ENCODE measurements around the gene SAMD4B. TPM values are rescaled to one million over a fixed set of nuclear protein-coding genes. Genes with fewer than 3 reads are reported as not detected.
"Not testable (repeated sequence)": the region's sequence is repeated elsewhere in the genome, so short reads cannot be mapped to it uniquely, and the experiment has no call there.

Gene SAMD4B
- total RNA-seq, 1 experiment from 2014 or later, result 78.5 TPM

DNA sequence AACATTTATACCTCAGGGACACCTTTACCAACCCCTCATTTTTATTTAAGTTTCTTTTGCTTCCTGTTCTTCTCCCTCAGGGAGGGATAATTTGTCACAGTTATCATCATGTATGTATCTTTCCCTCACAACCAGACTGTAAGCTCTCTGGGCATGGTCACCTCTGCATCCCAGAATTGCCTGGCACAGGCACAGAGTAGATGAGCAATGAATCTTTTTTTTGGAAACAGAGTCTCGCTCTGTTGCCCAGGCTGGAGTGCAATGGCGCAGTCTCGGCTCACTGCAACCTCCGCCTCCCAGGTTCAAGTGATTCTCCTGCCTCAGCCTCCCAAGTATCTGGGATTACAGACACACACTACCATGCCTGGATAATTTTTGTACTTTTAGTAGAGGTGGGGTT, 37.1 kb downstream of the SAMD4B start:
- in situ Hi-C loops (cut with HindIII; ENCODE audit: low pct_unique_long_range_greater_than_20kb, low sequenced_read_pairs); DNase-seq (ENCODE audit: low read depth, low spot score): not testable (repeated sequence)

DNA sequence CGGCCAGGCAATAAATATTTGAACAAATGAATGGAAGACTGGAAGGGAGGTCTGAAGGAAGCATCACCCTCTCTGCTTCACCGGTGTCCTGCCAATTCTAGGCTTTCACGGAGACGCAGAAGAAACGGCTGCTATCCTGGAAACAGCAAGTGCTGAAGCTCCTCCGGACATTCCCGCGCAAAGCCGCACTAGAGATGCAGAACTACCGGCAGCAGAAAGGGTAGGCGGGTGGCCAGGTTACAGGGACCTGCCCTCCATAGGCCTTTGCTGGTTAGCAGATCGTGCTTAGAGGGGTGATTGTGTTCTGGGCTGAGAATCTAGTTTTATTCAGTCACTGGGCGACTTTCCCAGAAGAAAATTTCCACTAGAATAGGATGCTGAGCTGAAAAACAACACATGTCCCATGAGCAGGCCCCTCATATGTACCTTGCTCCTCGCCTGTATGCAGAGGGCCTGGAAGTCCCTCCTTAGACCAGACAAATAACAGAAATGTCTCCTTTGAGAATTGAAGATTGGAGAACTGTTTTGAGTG, 37.7 kb downstream of the SAMD4B start:
- DNase-seq (ENCODE audit: low read depth, low spot score), result no peak
- in situ Hi-C loops (cut with HindIII; ENCODE audit: low pct_unique_long_range_greater_than_20kb, low sequenced_read_pairs), result no loop called here

DNA sequence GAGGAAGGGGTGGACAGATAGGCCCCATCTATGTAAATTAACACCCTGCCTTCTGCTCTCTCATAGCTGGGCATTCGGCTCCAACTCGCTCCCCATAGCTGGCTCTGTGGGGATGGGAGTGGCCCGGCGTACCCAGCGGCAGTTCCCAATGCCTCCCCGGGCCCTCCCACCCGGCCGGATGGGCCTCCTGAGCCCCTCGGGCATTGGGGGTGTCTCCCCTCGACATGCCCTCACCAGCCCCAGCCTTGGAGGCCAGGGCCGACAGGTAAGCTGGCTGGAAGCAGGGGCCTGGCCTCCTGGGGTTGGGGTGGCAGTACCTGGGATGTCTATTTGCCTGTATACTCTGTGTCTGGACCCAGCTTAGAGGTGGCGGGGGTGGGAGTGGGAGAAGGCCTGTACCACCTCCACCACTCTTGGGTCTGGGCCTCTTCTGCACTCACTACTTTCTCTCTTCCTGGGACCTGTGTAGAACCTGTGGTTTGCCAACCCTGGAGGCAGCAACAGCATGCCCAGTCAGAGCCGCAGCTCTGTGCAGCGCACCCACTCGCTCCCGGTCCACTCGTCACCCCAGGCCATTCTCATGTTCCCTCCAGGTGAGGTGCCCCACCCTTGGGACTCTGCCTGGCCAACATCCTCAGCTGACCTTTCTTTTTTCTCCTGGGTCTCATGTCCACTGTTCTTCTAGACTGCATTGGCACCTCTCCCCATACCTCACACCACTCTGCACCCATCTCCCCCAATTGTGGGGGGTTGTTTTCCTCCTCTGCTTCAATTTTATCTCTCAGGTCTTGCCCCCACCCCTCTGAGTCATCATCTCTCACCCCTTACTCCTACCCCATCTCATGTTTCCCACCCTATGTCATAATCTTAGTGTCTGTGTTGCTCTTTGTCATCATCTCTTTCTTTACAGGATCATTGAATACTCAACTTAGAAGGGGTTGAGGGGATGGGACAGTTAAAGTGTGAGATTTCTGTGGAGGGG, 38.6 kb downstream of the SAMD4B start:
- in situ Hi-C loops (cut with HindIII; ENCODE audit: low pct_unique_long_range_greater_than_20kb, low sequenced_read_pairs), result no loop called here
- DNase-seq (ENCODE audit: low read depth, low spot score), result no peak

DNA sequence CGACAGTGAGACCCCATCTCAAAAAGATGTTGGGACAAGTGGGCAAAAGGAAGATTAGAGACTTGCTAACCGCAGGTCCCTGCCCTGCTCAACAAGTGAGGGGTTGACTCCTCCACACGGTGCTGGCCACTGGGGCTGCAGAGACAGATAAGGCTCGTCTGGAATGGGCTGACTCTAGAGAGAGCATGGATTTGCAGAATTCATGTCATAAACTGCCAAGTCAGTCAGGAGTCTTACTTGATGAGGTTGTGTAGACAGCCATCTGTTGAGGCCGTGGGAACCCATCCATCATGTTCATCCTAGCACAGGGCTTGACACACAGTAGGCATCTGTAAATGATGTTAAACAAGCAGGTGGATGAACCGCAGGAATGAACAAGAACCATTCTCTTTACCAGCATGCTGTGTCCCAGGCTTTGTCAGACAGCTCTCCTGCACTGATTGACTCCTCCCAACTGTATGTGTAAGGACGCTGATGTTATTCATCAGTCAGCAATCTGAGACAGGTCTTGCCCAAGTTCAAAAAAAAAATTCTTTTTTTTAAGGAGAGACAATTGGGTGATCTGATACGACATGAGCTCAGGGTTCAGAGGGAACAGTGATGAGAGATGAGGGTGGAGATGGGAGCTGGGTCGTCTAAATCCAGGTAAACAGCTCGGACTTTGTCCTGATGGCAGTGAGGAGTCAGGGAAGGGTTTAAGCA, 39.8 kb downstream of the SAMD4B start:
- in situ Hi-C loops (cut with HindIII; ENCODE audit: low pct_unique_long_range_greater_than_20kb, low sequenced_read_pairs), result no loop called here

DNA sequence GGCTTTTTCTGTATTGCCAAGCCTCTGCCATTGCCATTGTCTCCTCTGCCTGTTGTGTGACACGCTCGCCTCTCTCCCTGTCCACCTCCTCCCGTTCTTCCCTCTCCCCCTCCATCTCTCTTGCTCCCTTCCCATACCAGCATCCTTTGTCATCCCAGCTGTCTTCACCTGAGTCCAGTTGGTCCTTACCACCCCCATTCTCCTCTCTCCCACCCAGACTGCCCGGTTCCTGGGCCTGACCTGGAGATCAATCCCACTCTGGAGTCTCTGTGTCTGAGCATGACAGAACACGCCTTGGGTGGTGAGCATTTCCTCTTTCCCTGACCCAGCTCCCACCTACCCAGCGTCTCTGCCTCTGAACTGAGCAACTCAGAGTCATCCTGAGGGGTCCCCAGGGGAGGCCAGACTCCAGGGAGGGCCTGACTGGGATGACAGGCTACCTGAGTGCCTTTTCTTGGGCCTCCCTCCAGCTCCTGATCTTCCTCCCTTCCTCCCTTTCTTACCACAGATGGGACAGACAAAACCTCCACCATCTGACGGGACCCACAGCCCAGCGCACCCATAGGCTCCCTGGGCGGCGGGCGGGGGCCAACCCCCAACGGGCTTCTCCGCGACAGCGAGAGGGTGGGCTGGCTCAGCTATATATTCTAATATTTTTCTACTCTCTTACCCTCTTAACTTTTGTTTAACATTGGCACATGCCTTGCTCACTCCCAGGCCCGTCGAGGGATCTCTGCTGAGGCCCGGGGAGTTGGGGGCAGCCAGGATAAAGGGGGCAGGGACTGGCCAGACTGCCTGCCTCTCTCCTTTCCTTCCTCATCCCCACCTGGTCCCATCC, 41.0 kb downstream of the SAMD4B start:
- DNase-seq (ENCODE audit: low read depth, low spot score), result no peak
- in situ Hi-C loops (cut with HindIII; ENCODE audit: low pct_unique_long_range_greater_than_20kb, low sequenced_read_pairs), result no loop called here

More for the DNA sequence above, 39.8 kb downstream of the SAMD4B start:
- no peak for DNase-seq (ENCODE audit: low read depth, low spot score)

DNA sequence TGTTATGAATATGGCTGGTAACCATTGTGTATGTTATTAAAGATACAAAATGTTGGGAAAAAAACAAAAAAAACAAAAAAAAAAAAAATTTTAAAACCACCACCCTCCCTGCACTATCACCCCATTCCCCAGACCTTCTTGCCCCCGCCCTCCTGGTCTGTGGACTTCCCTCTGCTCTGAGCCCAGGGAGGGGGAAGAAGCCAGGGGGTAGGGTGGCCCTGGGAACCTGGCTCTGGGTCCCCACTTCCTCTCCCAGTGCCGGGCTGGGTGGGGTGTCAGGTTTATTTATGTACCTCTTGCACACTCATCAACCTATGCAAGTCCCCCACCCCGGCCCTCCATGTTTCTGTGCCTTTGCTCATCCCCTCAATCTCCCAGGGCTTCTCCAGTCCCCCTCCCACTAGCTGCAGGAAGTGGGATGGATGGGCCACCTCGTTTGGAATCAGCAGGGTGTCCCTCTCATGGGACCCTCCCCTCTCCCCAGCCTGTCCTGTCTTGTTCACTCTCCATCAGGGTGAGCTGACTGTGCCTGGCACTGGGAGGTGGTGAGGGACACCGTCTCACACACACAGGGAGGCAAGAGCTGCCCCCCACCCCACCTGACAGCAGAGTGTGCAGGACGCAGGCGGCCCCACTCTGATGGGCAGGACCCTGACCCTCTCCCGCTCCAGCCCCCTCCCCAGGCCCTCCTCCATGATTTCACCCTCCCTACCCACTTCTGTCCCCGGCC, 42.8 kb downstream of the SAMD4B start:
- no peak for DNase-seq (ENCODE audit: low read depth, low spot score)
- in situ Hi-C loops (cut with HindIII; ENCODE audit: low pct_unique_long_range_greater_than_20kb, low sequenced_read_pairs), result no loop called here

DNA sequence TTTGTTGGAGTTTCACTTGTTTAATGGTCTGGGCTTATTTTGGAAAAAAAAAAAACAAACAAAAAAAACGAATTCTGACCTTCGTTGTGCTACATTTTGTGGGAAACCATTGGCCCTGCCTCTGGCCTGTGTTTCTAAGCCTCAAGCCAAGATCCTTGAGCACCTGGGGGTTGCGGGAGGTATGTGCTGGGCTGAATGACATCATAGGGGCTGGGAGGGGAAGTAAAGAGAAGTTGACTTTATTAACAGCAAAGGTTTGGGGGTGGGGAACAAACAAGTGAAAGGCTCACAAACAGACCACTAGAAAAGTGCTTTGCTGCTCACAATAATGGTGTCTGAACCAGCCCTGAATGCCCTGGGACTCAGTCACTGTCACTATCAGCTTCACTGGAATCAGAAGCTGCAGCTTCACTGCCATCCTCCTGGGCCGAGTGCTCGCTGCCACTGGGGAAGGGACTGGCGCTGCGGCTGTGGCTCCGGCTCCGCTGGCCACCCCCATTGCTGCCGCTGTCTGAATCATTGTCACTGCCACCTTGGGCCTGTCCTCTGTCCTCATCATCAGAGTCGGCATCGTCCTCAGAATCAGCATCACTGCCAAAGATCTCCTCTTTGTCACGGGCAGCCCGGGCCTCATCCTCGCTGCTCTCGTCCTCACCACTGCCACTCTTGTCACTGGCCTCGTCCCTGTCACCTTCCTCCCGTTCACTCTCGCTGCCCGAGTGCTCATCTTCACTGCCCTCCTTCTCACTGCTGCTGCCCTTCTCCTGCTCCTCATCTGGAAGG, 43.6 kb downstream of the SAMD4B start:
- DNase-seq (ENCODE audit: low read depth, low spot score), result no peak
- in situ Hi-C loops (cut with HindIII; ENCODE audit: low pct_unique_long_range_greater_than_20kb, low sequenced_read_pairs), result no loop called here

DNA sequence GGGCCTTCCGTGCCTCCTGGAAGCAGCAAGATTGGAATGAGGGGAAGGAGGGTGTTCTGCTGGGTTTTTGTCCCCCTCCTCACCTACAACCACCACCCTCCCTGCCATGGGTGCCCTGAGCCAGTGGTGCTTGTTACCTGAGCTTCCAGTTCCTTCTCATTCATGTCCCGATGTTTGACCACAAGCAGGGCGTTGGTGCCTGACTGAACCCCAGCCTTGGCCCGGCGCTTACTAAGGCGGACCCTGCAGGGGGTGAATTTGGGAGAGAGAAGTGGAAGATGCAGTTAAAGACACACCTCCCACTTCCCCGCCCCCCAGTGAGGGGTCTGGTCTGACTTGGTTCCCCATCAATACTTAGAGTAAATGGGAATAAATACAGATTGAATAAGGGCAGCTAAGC, 44.3 kb downstream of the SAMD4B start:
- DNase-seq (ENCODE audit: low read depth, low spot score), result no peak
- in situ Hi-C loops (cut with HindIII; ENCODE audit: low pct_unique_long_range_greater_than_20kb, low sequenced_read_pairs), result no loop called here

DNA sequence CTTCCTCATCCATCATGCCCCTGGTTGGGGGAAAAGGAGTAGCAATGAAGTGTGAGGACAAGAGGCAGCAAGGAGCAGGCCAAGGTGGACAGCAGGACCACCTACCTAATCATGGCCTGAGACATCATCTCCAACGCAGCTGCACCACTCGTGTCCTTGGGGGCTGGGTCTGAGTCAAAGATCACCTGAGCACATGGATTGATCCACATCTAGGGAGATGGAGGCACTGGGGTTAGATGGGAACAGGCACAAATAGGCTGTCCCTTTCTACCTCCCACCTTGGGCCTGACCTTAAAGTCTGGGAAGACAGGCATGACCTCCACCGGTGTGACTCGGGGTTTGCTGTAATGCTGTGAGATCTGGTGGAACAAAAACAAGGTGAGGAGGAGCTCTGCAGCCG, 46.4 kb downstream of the SAMD4B start:
- in situ Hi-C loops (cut with HindIII; ENCODE audit: low pct_unique_long_range_greater_than_20kb, low sequenced_read_pairs), result no loop called here
- no peak for DNase-seq (ENCODE audit: low read depth, low spot score)

DNA sequence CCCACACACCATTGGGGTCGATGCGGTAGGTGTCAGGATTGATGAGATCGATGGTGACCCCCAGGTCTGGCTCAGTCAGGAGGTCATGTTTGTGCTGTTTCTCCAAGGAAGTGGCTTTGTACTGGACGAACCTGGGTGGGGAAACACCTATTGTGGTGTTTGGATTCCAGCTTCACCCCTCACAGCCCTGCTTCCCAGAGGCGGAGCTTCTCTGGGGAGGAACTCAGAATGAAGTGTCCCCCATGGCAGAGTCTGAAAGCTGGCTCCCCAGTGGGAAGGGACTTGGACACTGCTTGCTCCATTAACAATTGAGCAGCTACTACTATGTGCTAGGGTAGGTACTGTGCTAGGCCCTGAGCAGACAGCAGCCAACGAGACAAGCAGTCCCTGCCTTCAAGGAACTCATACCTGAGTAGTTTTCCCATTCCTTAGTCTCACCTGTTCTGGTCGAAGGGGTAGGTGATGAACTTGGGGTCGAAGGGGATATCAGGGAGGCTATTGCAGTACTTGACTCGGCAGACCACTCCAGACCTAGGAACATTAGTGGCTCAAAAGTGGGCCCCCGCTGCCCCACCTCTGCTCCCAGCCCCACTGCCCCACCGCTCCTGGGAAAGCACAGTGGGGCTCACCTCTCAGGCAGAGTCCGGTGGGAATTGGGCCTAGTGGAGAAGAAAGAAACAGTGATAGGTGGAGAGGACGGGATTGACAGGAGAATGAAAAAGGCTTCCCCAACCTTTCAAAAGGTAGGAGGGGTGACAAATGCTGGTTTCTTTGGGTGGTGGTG, 47.6 kb downstream of the SAMD4B start:
- no peak for DNase-seq (ENCODE audit: low read depth, low spot score)
- in situ Hi-C loops (cut with HindIII; ENCODE audit: low pct_unique_long_range_greater_than_20kb, low sequenced_read_pairs), result no loop called here

DNA sequence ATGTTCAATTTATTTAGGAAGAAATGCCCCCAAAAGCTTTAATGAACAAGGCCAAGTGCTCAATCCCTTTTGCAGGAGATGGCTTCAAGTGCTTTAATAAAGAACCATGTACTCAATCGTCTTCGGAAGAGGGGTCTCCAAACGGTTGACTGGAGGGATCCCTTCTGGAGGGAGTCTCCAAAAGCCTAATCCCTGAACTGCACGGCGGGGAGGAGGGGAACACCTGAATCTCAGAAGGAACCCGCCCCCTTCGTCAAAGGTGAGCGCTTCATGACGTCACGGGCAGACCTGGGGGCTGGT, 48.2 kb downstream of the SAMD4B start:
- in situ Hi-C loops (cut with HindIII; ENCODE audit: low pct_unique_long_range_greater_than_20kb, low sequenced_read_pairs), result no loop called here
- DNase-seq (ENCODE audit: low read depth, low spot score), result no peak

DNA sequence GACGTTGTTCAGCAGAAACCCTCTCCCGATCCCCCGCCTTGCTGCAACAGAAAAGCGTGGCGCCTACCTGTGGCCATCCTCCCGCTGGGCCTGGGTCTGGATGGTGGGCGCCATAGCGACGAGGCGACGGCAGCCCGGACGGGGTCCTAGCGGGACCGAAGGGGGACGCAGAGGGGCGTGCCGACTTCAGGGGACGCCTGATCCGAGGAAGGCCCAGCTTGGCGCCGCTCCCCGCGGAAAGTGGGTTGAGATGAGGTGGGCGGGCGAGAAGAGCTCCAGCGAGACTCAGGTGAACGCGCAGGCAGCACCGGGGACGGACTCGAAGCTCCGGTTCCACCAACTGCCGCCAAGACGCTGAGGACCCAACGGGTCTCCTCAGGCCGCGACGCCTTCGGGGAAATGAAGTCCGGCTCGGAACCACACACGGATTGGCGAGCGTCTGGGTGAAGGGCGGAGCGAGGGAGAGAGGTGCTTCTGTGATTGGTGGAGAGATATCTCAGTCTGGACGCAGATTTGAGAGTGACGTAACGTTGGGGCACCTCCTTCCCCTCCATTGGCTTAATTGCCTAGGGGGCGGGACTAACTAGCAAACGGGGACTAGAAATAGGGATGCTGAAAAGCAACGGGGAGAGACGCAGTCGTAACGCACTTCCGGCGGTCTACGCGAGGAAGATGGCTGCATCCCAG, 48.7 kb downstream of the SAMD4B start, which contains the start of the genes MED29 and PAF1:
TSS of gene MED29 (plus strand) at position 628 of the 687 bp plus-strand sequence. CDS start at position 673, 45 bp downstream.
TSS of gene PAF1 (minus strand) at position 356 of the 687 bp plus-strand sequence. CDS start at position 114, 242 bp downstream.
- in situ Hi-C loops (cut with HindIII; ENCODE audit: low pct_unique_long_range_greater_than_20kb, low sequenced_read_pairs), result no loop called here
- DNase-seq (ENCODE audit: low read depth, low spot score), result peak; percentile 100

DNA sequence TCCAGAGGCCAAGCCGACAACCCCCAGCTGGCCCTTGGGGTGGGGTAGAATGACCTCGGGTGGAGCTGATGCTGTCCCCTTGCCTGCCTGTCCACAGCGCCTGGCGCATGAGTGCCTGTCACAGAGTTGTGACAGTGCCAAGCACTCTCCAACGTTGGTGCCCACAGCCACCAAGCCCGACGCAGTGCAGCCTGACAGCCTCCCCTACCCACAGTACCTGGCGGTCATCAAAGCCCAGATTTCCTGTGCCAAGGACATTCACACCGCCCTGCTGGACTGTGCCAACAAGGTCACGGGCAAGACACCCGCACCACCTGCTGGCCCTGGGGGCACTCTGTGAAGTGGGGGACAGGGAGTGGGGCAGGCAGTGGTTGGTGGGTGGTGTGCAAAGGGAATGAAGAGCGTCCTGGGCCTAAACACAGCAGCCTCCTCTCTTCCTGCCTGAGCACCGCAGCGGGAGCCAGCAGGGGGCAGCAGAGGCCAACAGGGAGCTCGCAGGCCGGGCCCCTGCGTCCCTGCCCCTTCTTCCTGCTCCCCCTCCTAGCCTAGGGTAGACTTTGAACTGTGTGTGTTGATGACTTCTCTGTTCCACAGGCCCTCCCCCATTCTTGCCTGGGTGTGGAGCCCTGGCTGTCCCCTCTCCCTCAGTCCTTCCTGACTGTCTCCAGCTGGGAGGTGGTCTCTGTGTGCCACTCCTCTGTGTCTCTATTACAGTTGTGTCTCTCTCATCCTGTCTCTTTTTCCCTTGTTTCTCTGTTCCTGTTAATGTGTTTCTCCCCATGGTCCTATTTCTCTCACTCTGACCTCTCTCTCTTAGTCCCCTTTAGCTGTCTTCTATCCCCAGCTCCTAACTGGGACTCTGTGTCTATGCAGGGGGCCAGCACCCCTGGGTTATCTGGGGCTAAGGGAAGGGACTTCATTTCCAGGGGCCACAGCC, 55.4 kb downstream of the SAMD4B start:
- in situ Hi-C loops (cut with HindIII; ENCODE audit: low pct_unique_long_range_greater_than_20kb, low sequenced_read_pairs), result no loop called here

DNA sequence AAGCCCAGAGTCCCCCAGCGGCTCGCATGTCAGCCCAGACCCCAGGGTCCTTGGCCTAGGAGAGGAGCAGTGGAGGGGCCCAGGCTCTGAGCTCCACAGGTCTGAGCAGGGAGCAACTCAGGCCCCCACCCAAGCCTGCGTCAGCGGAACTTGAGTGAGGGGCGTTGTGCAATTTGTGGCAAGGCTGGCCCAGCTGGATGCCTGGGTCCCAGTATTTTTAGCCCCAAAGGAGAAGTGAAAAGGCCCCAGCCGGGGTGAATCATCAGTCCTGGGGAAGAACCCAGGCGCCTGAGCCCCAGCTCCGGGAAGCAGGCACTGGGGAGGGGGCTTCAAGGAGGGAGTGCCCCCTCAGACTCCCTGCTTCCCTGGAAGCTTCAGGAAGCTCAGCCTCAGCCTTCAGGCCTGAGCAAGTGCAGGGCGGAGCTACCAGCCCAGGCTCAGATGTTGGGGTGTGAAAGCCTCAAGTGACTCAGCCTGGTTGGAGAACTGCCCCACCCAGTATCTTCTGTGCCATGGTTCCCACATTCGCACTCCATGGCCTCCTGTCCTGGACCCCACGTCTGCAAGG, 56.2 kb downstream of the SAMD4B start:
- no peak for DNase-seq (ENCODE audit: low read depth, low spot score)
- in situ Hi-C loops (cut with HindIII; ENCODE audit: low pct_unique_long_range_greater_than_20kb, low sequenced_read_pairs), result no loop called here

More for the DNA sequence above, 55.4 kb downstream of the SAMD4B start:
- DNase-seq (ENCODE audit: low read depth, low spot score), result peak; percentile 81
